Effector CD4-positive, alpha-beta T cell (primary cell): ENCODE results near the gene KRTAP2-3.

Experiments
- DNase-seq: peaks from one replicate; pipeline ENCODE4 v3.0.0-alpha.2; 2020

The KRTAP2-3 gene

GRCh38 chr17:41026715-41027471 lies 33.0 kb downstream of the KRTAP2-3 start, which contains the start of gene KRTAP1-5:
Gene KRTAP1-5, minus strand, starts transcription at chr17:41027208. Its CDS starts 53 bp downstream, at chr17:41027155.
- no peak for DNase-seq

- DNase-seq = no peak
Observed at GRCh38 chr17:41024697-41025096, 35.2 kb downstream of the KRTAP2-3 start.

- no peak for DNase-seq
Observed at GRCh38 chr17:41020336-41020735, 39.6 kb downstream of the KRTAP2-3 start.

- no peak for DNase-seq
Observed at GRCh38 chr17:41019415-41019814, 40.5 kb downstream of the KRTAP2-3 start.

- no peak for DNase-seq
Observed at GRCh38 chr17:41018541-41018940, 41.4 kb downstream of the KRTAP2-3 start.

GRCh38 chr17:41016578-41017215 lies 43.2 kb downstream of the KRTAP2-3 start:
- DNase-seq = no peak

- no peak for DNase-seq
Observed at GRCh38 chr17:41015454-41015853, 44.5 kb downstream of the KRTAP2-3 start.

- DNase-seq = no peak
Observed at GRCh38 chr17:41013606-41014005, 46.3 kb downstream of the KRTAP2-3 start.

- DNase-seq = no peak
Observed at GRCh38 chr17:41013181-41013580, 46.7 kb downstream of the KRTAP2-3 start.

GRCh38 chr17:41012326-41013120 lies 47.4 kb downstream of the KRTAP2-3 start:
- no peak for DNase-seq

GRCh38 chr17:41010441-41010840 lies 49.5 kb downstream of the KRTAP2-3 start:
- DNase-seq = no peak

- no peak for DNase-seq
Observed at GRCh38 chr17:41009936-41010335, 50.0 kb downstream of the KRTAP2-3 start.

- no peak for DNase-seq
Observed at GRCh38 chr17:41009301-41009760, 50.6 kb downstream of the KRTAP2-3 start.
